Muscle of arm (tissue), 14 donors: ENCODE data around the gene SCYGR3. TPM values are rescaled to one million over a fixed set of nuclear protein-coding genes. Genes with fewer than 3 reads are reported as not detected.

Source experiments
- DNase-seq: peaks from one replicate; pipeline ENCODE4 v3.0.0-alpha.2; 2013
- long read RNA-seq, 11 donors: transcript quantifications; one replicate each; lab custom pipeline, GENCODE V29; 2026
- polyA plus RNA-seq, 12 donors: library from polyadenylated mRNA; unstranded; fragments of 120-200 nt; gene quantifications; one replicate each; pipeline ENCODE4 v1.2.1, GENCODE V29; 2013; ENCODE audit not compliant: insufficient read length in 12 of 12

The SCYGR3 gene
- not detected for polyA plus RNA-seq
- long read RNA-seq, donor 1, result 0 reads
- long read RNA-seq, donor 2, result 0 reads
- long read RNA-seq, donor 3, result 0 reads
- long read RNA-seq, donor 4, result 0 reads
- long read RNA-seq, donor 5, result 0 reads
- long read RNA-seq, donor 6, result 0 reads
- long read RNA-seq, donor 7, result 0 reads
- long read RNA-seq, donor 8, result 0 reads
- long read RNA-seq, donor 9, result 0 reads
- long read RNA-seq, donor 10, result 0 reads
- long read RNA-seq, donor 11, result 0 reads

GRCh38 chr2:227614740-227615139 is at the start of gene SCYGR3:
TSS of gene SCYGR3 (minus strand) at chr2:227614840. CDS start at chr2:227614840, 0 bp downstream.
- DNase-seq, result no peak

GRCh38 chr2:227661827-227662226 is 47.2 kb upstream of the SCYGR3 start:
- DNase-seq, result no peak

GRCh38 chr2:227661025-227661649 is 46.5 kb upstream of the SCYGR3 start:
- DNase-seq, result no peak

GRCh38 chr2:227657199-227657845 is 42.7 kb upstream of the SCYGR3 start:
- no peak for DNase-seq

GRCh38 chr2:227655454-227655853 is 40.8 kb upstream of the SCYGR3 start:
- DNase-seq, result no peak

- no peak for DNase-seq
Measured at GRCh38 chr2:227654426-227654825, 39.8 kb upstream of the SCYGR3 start.

- no peak for DNase-seq
Measured at GRCh38 chr2:227653419-227653818, 38.8 kb upstream of the SCYGR3 start.

- DNase-seq, result no peak
Measured at GRCh38 chr2:227643990-227644551, 29.4 kb upstream of the SCYGR3 start.

GRCh38 chr2:227642656-227643055 is 28.0 kb upstream of the SCYGR3 start:
- no peak for DNase-seq

- no peak for DNase-seq
Measured at GRCh38 chr2:227634201-227634600, 19.6 kb upstream of the SCYGR3 start.

GRCh38 chr2:227632827-227633226 is 18.2 kb upstream of the SCYGR3 start:
- no peak for DNase-seq

- DNase-seq, result no peak
Measured at GRCh38 chr2:227630322-227630721, 15.7 kb upstream of the SCYGR3 start.

GRCh38 chr2:227629435-227629834 is 14.8 kb upstream of the SCYGR3 start:
- DNase-seq, result no peak

GRCh38 chr2:227627769-227628168 is 13.1 kb upstream of the SCYGR3 start:
- DNase-seq, result no peak

- no peak for DNase-seq
Measured at GRCh38 chr2:227626580-227627151, 12.0 kb upstream of the SCYGR3 start.

GRCh38 chr2:227625420-227625819 is 10.8 kb upstream of the SCYGR3 start:
- DNase-seq, result no peak

- no peak for DNase-seq
Measured at GRCh38 chr2:227623226-227623625, 8.6 kb upstream of the SCYGR3 start.

GRCh38 chr2:227617316-227618230 is 2.9 kb upstream of the SCYGR3 start, which contains the start of gene SCYGR4:
TSS of gene SCYGR4 (plus strand) at chr2:227617498. CDS start at chr2:227617498, 0 bp downstream.
- peak; percentile 14 for DNase-seq

- DNase-seq, result no peak
Measured at GRCh38 chr2:227616631-227617030, 2.0 kb upstream of the SCYGR3 start.

GRCh38 chr2:227615906-227616305 is 1.3 kb upstream of the SCYGR3 start:
- DNase-seq, result no peak

- DNase-seq, result no peak
Measured at GRCh38 chr2:227615181-227615580, 541 bp upstream of the SCYGR3 start.
